GM18907 (cell line): ENCODE measurements around the gene AIRE.
"Not testable (repeated sequence)": the region's sequence is repeated elsewhere in the genome, so short reads cannot be mapped to it uniquely, and the experiment has no call there.

Experiments
- ATAC-seq: cut with Tn5 transposase; IDR thresholded peaks from one replicate; pipeline ENCODE4 v1.9.1; 2021; ENCODE audit warnings: mild to moderate bottlenecking, moderate library complexity; ENCODE audit not compliant: unreplicated experiment

Gene AIRE

DNA sequence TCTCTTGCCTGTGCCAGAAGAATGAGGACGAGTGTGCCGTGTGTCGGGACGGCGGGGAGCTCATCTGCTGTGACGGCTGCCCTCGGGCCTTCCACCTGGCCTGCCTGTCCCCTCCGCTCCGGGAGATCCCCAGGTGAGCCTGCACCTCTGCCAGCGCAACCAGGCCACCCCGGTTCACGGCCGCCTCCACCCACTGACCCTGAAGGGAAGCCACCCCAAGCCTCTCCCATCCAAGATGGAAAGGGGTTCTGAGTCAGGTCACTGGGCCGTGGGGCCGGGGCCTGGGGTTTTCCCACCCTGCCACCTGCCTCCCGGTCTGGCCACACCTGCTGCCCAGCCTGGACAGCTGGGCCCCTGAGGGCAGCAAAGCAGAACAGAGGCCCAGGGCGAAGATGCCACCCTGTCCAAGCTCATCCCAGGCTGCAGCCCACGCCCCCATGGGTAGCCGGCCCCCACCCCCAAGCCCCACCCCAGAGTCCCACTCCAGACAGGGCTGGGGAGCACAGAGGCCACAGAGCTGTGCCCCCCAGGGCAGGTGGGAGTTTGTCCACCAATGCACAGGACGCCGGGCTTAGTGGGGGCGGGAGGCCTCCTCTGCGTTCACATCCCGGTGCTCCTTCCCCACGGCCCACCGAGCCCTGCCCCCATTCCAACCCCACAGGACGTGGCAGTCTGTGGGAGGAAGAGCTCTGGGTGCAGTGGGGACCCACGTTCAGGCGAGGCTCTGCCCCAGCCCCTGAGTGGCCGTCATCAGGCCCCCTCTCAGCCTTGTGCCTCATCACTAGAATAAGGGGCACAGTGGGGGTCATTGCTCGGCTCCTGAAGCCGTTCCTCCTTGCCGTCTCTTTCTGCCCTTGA is 5.6 kb downstream of the AIRE start:
- no peak for ATAC-seq

- ATAC-seq = no peak
Measured at GRCh38 chr21:44291936-44292811, 6.5 kb downstream of the AIRE start.

- ATAC-seq = no peak
Measured at GRCh38 chr21:44292812-44293195, 7.1 kb downstream of the AIRE start.

GRCh38 chr21:44293551-44294231 is 8.0 kb downstream of the AIRE start:
- ATAC-seq = no peak

- ATAC-seq = no peak
Measured at GRCh38 chr21:44294391-44295162, 8.9 kb downstream of the AIRE start.

- no peak for ATAC-seq
Measured at GRCh38 chr21:44295163-44295573, 9.5 kb downstream of the AIRE start.

DNA sequence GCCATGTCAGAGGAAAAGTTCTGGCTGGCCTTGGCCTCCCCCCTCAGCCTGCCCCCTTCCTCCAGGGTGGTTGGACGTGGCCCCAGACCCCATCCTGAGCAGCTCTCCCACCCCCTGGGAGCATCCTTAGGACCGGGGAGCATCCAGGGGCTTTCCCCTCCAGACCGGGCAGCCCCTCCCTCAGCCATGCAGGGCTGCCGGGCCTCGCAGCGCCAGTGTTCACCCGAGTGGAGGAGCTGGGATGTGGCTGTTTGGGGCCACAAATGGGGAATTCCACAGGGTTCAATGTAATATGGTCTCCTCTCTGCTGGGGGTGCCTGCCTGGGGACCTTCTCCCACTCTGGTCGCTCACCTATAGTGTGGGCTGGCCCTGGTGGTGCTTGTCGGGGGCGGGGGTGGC is 10.0 kb downstream of the AIRE start:
- ATAC-seq = no peak

DNA sequence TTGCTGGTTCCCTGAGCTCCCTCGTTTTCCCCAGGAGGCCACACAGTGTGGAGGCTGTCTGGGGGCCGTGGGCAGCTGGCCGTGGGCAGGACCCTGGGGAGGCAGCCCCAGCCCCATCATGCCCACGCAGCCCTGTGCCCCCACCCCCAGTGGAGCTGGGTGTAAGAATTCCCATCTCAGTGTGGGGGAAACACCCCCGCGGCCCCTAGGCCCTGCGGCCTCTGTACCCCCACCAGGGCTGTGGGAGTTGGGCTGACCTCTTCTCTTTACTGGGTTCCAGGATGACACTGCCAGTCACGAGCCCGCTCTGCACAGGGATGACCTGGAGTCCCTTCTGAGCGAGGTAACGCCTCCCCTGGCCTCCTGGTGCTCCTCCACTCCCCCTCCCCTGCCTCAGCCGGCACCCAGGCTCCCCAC is 10.4 kb downstream of the AIRE start:
- no peak for ATAC-seq

DNA sequence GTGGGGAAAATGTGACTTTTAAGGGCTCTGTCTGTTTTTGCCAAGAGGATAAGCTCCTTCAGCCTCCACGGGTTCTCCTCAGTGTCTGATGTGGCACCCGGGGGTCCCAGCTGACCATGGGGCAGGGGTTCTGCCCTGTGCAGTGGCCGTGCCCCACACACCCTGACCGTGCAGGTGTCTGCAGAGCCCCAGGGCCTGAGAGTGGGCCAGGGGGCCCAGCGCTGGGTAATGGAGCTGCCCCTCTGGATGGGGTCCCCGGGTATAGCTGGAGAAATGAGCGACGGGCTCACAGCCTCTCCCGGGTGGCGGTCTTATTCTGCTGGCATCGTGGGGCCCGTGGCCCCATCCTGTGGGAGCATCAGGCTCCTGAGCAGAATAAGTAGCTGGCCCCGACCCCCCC is 11.2 kb downstream of the AIRE start:
- ATAC-seq = no peak

GRCh38 chr21:44297525-44298290 is 12.0 kb downstream of the AIRE start:
- ATAC-seq = peak; percentile 40

GRCh38 chr21:44298301-44298700 is 12.6 kb downstream of the AIRE start:
- no peak for ATAC-seq

- ATAC-seq = peak; percentile 1
Measured at GRCh38 chr21:44299085-44299457, 13.4 kb downstream of the AIRE start.

- peak; percentile 51 for ATAC-seq
Measured at GRCh38 chr21:44299458-44300261, 14.0 kb downstream of the AIRE start, which contains the start of gene PFKL. TSS of gene PFKL (plus strand) at chr21:44300053. CDS start at chr21:44300106, 53 bp downstream.

- peak; percentile 21 for ATAC-seq
Measured at GRCh38 chr21:44300262-44300959, 14.7 kb downstream of the AIRE start.

DNA sequence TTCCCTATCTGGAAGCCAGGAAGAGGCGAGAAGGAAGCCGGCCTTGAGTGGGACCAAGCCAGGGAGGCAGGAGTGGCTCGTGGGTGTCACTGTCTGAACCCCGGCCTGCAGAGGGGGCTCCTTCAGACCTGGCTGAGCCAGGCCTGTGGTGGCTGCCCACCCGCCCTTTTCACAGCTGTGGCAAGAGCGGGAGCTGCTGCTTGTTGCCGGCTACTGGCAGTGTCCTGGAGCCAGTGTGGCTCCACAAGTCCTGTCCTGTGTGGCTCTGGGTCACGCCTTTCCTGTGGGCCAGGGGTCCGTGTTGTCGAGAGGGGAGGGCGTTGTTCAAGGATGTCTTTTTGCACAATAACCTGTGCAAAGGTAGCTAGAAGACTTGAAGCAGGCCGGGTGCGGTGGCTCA is 15.5 kb downstream of the AIRE start:
- ATAC-seq = no peak

DNA sequence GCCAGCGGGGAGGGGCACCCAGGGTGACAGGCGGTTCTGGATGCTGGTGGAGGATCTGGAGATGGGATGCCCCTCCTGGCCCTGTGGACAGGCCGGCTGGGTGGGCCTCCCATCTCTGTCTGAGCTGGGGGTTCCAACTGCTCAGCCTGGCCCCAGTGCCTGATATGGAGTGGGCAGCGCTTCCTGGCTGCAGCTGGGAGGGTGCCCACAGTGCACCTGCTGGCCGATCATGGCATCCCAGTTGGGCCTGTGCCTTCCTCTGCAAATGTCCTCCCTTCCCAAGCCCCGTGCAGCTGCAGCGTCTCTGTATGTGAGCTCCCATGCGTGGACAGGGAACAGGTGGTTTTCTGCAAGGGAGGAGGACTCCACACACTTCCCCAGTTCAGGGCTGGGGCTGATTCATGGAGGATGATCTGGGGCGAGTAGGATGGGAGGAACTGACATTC is 16.3 kb downstream of the AIRE start:
- ATAC-seq = no peak

DNA sequence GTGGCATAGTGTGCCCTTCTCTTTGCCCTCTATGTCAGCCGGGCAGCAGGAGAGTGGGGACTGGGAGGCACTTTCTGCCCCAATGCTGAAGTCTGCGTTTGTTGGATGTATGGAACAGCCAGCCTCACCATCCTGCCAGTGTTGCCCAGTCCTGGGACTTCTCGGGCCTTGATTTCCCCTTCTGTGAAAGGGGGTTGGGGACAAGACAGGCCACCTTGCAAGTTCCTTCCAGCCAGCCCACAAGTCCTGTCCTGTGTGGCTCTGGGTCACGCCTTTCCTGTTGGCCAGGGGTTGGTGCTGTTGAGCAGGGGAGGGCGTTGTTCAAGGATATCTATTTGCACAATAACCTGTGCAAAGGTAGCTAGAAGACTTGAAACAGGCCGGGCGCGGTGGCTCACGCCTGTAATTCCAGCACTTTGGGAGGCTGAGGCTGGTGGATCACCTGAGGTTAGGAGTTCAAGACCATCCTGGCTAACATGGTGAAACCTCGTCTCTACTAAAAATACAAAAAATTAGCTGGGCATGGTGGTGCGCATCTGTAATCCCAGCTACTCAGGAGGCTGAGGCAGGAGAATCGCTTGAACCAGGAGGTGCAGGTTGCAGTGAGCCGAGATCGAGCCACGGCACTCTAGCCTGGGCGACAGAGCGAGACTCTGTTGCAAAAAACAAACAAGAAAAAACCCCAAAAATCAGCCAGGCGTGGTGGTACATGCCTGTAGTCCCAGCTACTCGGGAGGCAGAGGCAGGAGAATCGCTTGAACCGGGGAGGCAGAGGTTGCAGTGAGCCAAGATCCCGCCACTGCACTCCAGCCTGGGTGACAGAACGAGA is 17.1 kb downstream of the AIRE start:
- ATAC-seq = not testable (repeated sequence)
